HAP-1 (cell line): ENCODE results near the gene TUBD1.

Source experiments
- DNase-seq, 2 experiments: peaks; one replicate each; pipeline ENCODE4 v3.0.0-alpha.2; 2016 to 2020; ENCODE audit warnings: low spot score in 2 of 2
- H3K27me3 ChIP-seq: fragments of 250-450 bp; sonication (Bioruptor Pico); 2 replicates; pipeline ENCODE4 v1.5.1; 2020; ENCODE audit warnings: low read depth, mild to moderate bottlenecking, moderate library complexity
- H3K36me3 ChIP-seq: fragments of 250-450 bp; sonication (Bioruptor Pico); replicated peaks from 2 replicates; pipeline ENCODE4 v1.5.1; 2020; ENCODE audit warnings: mild to moderate bottlenecking
- H3K4me1 ChIP-seq: fragments of 250-450 bp; sonication (Bioruptor Pico); 2 replicates; pipeline ENCODE4 v1.5.1; 2020; ENCODE audit warnings: mild to moderate bottlenecking
- H3K4me3 ChIP-seq: fragments of 250-450 bp; sonication (Bioruptor Pico); 2 replicates; pipeline ENCODE4 v1.5.1; 2020; ENCODE audit warnings: mild to moderate bottlenecking, moderate library complexity
- H3K9me3 ChIP-seq: fragments of 250-450 bp; sonication (Bioruptor Pico); 2 replicates; pipeline ENCODE4 v1.5.1; 2020; ENCODE audit warnings: mild to moderate bottlenecking, moderate library complexity
- in situ Hi-C: fragments of 300-500 bp; cut with MboI; formaldehyde crosslinking; loops from 3 replicates; pipeline ENCODE4 v1.14.3; 2020; ENCODE audit warnings: low sequenced_read_pairs, inconsistent platforms, mixed read lengths

The TUBD1 gene

DNA sequence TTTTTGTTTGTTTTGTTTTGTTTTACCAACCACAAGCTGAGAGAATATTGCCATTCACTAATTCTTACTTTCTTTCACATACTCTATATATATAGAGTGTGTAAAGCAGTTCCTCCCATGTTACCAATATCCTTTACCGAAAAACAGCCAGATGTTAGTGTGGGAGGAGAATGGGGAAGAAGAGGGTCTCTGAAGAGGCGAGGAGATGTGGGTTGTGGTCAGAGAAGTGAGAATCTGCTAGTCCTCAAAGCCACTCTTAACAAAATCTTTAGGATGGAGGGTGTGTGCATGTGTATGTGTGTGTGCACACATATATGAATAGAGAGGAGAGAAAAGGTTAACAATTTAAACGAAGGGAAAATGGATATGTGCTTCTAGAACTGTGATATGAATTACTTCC is 80.6 kb downstream of the TUBD1 start:
- no peak for DNase-seq
- no peaks in the 10 kb centered on the region for H3K4me1 ChIP-seq
- in situ Hi-C loops: no loop called here

DNA sequence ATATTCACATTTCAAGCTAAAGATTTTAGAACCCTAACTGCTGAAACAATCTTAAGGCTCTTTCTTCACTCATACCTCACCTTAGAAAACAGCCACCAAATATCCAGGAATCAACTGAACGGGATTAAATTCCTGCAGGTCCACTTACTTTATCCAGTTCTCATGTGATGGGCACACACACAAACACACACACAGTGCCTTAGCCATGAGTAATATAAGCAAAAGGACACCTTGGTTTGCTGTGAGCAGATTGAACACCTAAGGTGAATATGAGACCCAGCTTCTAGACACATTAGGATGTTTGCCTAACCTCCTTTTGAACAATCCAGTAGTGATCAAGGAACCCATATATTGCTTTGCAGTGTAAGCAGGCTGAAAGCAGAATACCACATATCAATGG is 81.5 kb downstream of the TUBD1 start:
- Histone ChIP-seq H3K36me3 (peaks cover 4% of the 10 kb centered on the region), H3K4me1 (no peaks in the 10 kb centered on the region)
- in situ Hi-C loops: no loop called here

More for the DNA sequence above, 80.6 kb downstream of the TUBD1 start:
- no peaks in the 10 kb centered on the region for H3K27me3 ChIP-seq
- no peak overlapping the region for H3K4me3 ChIP-seq
- peaks cover 4% of the 10 kb centered on the region for H3K36me3 ChIP-seq
- no peaks in the 10 kb centered on the region for H3K9me3 ChIP-seq

DNA sequence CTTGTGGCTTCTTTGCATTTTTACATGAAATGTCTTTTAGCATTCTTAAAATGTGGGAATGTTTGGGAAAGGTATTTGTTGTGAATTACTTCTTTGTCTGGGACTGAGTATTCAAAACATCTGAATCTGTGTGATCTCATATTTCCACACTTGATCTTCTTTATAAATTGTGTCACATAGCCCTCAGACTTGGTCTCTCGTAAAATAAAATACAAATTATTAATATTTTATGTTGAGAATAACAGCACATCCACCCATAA is 81.9 kb downstream of the TUBD1 start:
- Histone ChIP-seq H3K9me3 (no peaks in the 10 kb centered on the region), H3K4me1 (no peaks in the 10 kb centered on the region), H3K27me3 (no peaks in the 10 kb centered on the region), H3K36me3 (peaks cover 4% of the 10 kb centered on the region), H3K4me3 (no peak overlapping the region)
- in situ Hi-C loops: no loop called here
- DNase-seq: no peak

More for the DNA sequence above, 81.5 kb downstream of the TUBD1 start:
- Histone ChIP-seq H3K4me3 (no peak overlapping the region), H3K27me3 (no peaks in the 10 kb centered on the region), H3K9me3 (no peaks in the 10 kb centered on the region)
- no peak for DNase-seq
